ENCODE results near the gene PPP6R3. TPM values are rescaled to one million over a fixed set of nuclear protein-coding genes. Genes with fewer than 3 reads are reported as not detected.

PPP6R3 gene
- total RNA-seq, 1 experiment from 2014 or later = 171 TPM

- Histone ChIP-seq H3K36me3 (ENCODE audit: low read depth, low read length) (peaks cover 59% of the 10 kb centered on the region), H3K9me2 (replicated peaks; ENCODE audit: low read length) (no peaks in the 10 kb centered on the region)
- POLR2A ChIA-PET (ENCODE audit: unreplicated experiment) = no interaction called here
Observed at GRCh38 chr11:68541991-68542390, 81.4 kb downstream of the PPP6R3 start.

GRCh38 chr11:68542617-68543016, 82.1 kb downstream of the PPP6R3 start:
- TF ChIP-seq EZH2phosphoT487 (IDR thresholded peaks at IDR 0.05; ENCODE audit: borderline replicate concordance, low read length) = no peak
- no peak for TF ChIP-seq CTCF (conservative IDR thresholded peaks at IDR 0.05; ENCODE audit: low read depth, low read length)
- TF ChIP-seq EZH2 (IDR thresholded peaks at IDR 0.05; ENCODE audit: low read length, unreplicated experiment) = no peak
- intact Hi-C loops (cut with micrococcal nuclease) = no loop called here
- ChIA-PET POLR2A (ENCODE audit: unreplicated experiment) (no interaction called here), CTCF (no interaction called here)
- peaks cover 33% of the 10 kb centered on the region for H3K4me1 ChIP-seq (ENCODE audit: insufficient read depth, low read length)
- ATAC-seq = peak; percentile 48
- H3K4me2 ChIP-seq (ENCODE audit: low read length) = no peak overlapping the region
- no peak overlapping the region for H3K9ac ChIP-seq (ENCODE audit: low read length)
- H3K27me3 ChIP-seq (ENCODE audit: low read length) = no peaks in the 10 kb centered on the region
- peak; percentile 82 for DNase-seq
- H3K27ac ChIP-seq (ENCODE audit: low read length) = no peak overlapping the region; the same call in 1 of the 2 replicates
- peaks cover 81% of the 10 kb centered on the region for H3K79me2 ChIP-seq (ENCODE audit: low read length)
- no peaks in the 10 kb centered on the region for H3K9me3 ChIP-seq (ENCODE audit: low read length)
- H3K36me3 ChIP-seq (ENCODE audit: low read depth, low read length) = peaks cover 63% of the 10 kb centered on the region
- no peak overlapping the region for H3K4me3 ChIP-seq (ENCODE audit: low read length)
- no peak overlapping the region for H2AFZ ChIP-seq (ENCODE audit: low read length)
- no peaks in the 10 kb centered on the region for H3F3A ChIP-seq (ENCODE audit: low read length, unreplicated experiment)
- H3K9me2 ChIP-seq (replicated peaks; ENCODE audit: low read length) = no peaks in the 10 kb centered on the region
- BruUV-seq (replicated peaks) = no TSS peak
- H4K20me1 ChIP-seq (ENCODE audit: low read length) = peaks cover 18% of the 10 kb centered on the region; the same call in 1 of the 2 replicates

More at GRCh38 chr11:68541991-68542390, 81.4 kb downstream of the PPP6R3 start:
- Histone ChIP-seq H3K27me3 (ENCODE audit: low read length) (no peaks in the 10 kb centered on the region), H3K4me1 (ENCODE audit: insufficient read depth, low read length) (peaks cover 33% of the 10 kb centered on the region), H3K4me2 (ENCODE audit: low read length) (no peak overlapping the region), H3K4me3 (ENCODE audit: low read length) (no peak overlapping the region), H3K9ac (ENCODE audit: low read length) (no peak overlapping the region), H3K9me3 (ENCODE audit: low read length) (no peaks in the 10 kb centered on the region), H4K20me1 (ENCODE audit: low read length) (peaks cover 18% of the 10 kb centered on the region; the same call in 1 of the 2 replicates), H3K79me2 (ENCODE audit: low read length) (peaks cover 80% of the 10 kb centered on the region), H3F3A (ENCODE audit: low read length, unreplicated experiment) (no peaks in the 10 kb centered on the region), H2AFZ (ENCODE audit: low read length) (no peak overlapping the region), H3K27ac (ENCODE audit: low read length) (no peak overlapping the region)
- CTCF ChIA-PET = no interaction called here
- DNase-seq (no peak), ATAC-seq (no peak)
- no TSS peak for BruUV-seq (replicated peaks)
- TF ChIP-seq CTCF (conservative IDR thresholded peaks at IDR 0.05; ENCODE audit: low read depth, low read length) (no peak), EZH2 (IDR thresholded peaks at IDR 0.05; ENCODE audit: low read length, unreplicated experiment) (no peak), EZH2phosphoT487 (IDR thresholded peaks at IDR 0.05; ENCODE audit: borderline replicate concordance, low read length) (no peak)
- intact Hi-C loops (cut with micrococcal nuclease) = no loop called here

- no peaks in the 10 kb centered on the region for H3K9me3 ChIP-seq (ENCODE audit: low read length)
- H3K9ac ChIP-seq (ENCODE audit: low read length) = no peak overlapping the region
- no peaks in the 10 kb centered on the region for H3F3A ChIP-seq (ENCODE audit: low read length, unreplicated experiment)
- peaks cover 62% of the 10 kb centered on the region for H3K36me3 ChIP-seq (ENCODE audit: low read depth, low read length)
- TF ChIP-seq EZH2 (IDR thresholded peaks at IDR 0.05; ENCODE audit: low read length, unreplicated experiment) (no peak), EZH2phosphoT487 (IDR thresholded peaks at IDR 0.05; ENCODE audit: borderline replicate concordance, low read length) (no peak), CTCF (conservative IDR thresholded peaks at IDR 0.05; ENCODE audit: low read depth, low read length) (no peak)
- ChIA-PET CTCF (no interaction called here), POLR2A (ENCODE audit: unreplicated experiment) (no interaction called here)
- H3K79me2 ChIP-seq (ENCODE audit: low read length) = peaks cover 81% of the 10 kb centered on the region
- H3K27ac ChIP-seq (ENCODE audit: low read length) = no peak overlapping the region
- H4K20me1 ChIP-seq (ENCODE audit: low read length) = peaks cover 18% of the 10 kb centered on the region; the same call in 1 of the 2 replicates
- H3K4me2 ChIP-seq (ENCODE audit: low read length) = no peak overlapping the region
- no peak overlapping the region for H3K4me3 ChIP-seq (ENCODE audit: low read length)
- H2AFZ ChIP-seq (ENCODE audit: low read length) = no peak overlapping the region
- no peak for DNase-seq
- peaks cover 33% of the 10 kb centered on the region for H3K4me1 ChIP-seq (ENCODE audit: insufficient read depth, low read length)
- no peaks in the 10 kb centered on the region for H3K9me2 ChIP-seq (replicated peaks; ENCODE audit: low read length)
- H3K27me3 ChIP-seq (ENCODE audit: low read length) = no peaks in the 10 kb centered on the region
- intact Hi-C loops (cut with micrococcal nuclease) = no loop called here
- no peak for ATAC-seq
- no TSS peak for BruUV-seq (replicated peaks)
Observed at GRCh38 chr11:68543594-68543993, 83.0 kb downstream of the PPP6R3 start.

Measured in PC-3 (cell line).